ENCODE results near the gene BMPR1B.
"Not testable (repeated sequence)": the region's sequence is repeated elsewhere in the genome, so short reads cannot be mapped to it uniquely, and the experiment has no call there.

BMPR1B gene

GRCh38 chr4:94763500-94763899 lies 5.7 kb downstream of the BMPR1B start:
- no peak for DNase-seq

- no peak for DNase-seq
Observed at GRCh38 chr4:94764069-94764468, 6.3 kb downstream of the BMPR1B start.

GRCh38 chr4:94765174-94765573 lies 7.4 kb downstream of the BMPR1B start:
- no peak for DNase-seq

DNA sequence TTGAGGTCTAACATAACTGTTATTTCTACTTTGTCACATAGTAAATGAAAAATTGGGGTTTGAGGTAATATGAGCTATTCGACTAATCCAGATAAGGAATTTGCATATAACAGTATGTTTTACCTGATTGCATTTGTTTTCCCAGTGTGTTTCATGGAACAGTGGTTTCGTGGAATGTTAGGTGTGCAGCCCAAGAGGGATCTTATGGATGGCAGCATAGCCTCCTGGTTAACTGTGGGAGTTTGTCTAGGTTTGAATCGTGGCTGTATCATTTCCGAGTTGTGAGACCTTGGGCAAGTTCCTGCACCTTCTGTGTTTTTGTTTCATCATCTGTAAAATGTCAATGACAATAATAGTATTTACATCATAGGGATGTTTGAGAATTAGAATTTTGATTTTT lies 7.9 kb downstream of the BMPR1B start:
- DNase-seq = no peak

GRCh38 chr4:94766856-94767255 lies 9.1 kb downstream of the BMPR1B start:
- DNase-seq = no peak

DNA sequence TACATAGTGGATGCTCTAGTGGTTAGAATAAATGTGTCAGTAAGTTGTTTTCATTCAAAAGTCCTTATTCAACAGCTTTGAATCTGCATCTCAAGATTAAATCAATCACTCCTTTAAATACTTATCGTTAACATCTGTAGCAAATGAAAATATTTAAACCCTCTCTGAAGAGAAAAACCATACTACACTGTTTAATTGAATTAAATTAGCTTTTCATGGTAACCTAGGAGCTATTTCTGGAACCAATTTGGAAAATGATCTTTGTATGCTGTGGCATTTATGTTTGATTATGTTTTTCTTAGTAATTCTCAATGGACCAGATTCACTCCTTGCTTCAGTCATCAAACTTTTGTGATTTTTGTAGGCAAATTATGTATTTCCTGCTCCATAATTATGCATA lies 9.7 kb downstream of the BMPR1B start:
- no peak for DNase-seq

DNA sequence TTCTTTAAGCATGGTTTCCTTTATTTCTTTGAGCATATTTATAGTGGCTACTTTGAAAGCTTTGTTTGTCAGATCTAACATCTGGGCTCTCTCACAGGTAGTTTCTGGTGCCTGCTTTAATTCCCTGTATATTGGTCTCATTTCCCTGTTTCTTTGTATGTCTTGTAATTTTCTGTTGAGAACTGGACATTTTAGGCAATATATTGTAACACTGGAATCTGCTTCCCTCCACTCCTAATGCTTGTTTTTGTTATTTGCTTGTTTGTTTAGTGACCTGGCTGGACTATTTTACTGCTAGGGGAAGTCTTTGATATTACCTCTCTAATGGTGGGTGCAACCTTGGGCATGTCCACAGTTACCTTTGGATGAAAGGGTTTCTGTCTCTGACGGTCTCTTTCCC lies 25.0 kb downstream of the BMPR1B start:
- DNase-seq = no peak

DNA sequence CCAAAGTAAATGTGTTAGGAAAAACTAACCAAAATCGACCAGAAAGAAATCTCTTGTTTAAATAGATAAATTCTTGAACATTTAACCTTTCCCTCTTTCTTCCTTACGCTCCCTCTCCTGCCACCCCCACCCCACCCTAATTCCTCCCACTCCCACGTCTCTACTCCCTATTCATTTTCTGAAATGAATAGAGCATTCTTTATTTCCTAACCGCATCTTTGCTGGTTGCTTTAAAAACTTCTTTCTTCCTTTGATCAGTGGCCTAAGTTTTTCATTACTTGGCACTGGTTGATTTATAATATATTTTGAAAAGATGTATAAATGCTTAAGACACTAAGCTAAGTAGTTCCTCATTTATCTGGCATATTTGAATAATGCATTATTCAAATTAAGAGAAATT lies 33.9 kb downstream of the BMPR1B start:
- no peak for DNase-seq

- DNase-seq = no peak
Observed at GRCh38 chr4:94798808-94799207, 41.1 kb downstream of the BMPR1B start.

DNA sequence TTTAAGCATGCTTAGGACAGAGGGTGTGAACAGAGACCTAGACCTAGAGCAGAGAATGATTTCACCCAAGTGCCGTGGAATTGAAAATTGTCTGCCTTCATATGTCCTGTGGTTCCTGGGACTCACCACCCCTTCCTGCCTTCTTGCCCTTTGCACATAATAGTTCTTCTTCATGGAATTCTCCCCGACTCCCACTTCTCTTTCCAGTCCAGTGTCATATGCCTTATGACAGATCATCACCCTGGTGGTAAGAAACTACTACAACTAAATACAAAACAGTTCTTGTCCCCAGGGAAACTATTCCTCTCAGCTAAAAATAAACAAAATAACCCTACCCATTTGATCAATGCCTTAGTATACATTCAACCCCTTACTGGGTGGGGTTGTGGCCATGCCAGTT lies 43.3 kb downstream of the BMPR1B start:
- DNase-seq = no peak

DNA sequence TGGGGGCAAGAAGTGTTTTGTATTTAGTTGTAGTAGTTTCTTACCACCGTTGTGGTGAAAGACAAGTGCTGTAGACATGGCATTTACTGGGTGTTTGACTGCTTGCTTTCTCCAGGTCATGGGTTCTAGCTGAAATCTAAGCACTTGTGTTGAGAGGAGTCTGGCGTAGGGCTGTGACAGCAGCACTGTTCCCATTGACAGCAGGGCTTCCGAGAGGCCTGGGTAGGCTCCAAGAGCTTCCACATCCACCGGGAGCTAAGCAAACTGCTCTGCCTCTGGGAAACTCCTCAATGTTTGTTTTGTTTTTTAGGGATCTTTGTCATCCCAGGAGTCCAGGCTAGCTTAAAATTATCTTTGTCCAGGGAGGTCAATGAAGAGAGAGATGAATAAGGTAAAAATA lies 44.3 kb downstream of the BMPR1B start:
- DNase-seq = no peak

GRCh38 chr4:94803181-94803580 lies 45.4 kb downstream of the BMPR1B start:
- no peak for DNase-seq

GRCh38 chr4:94804650-94805049 lies 46.9 kb downstream of the BMPR1B start:
- DNase-seq = no peak

GRCh38 chr4:94806376-94806775 lies 48.6 kb downstream of the BMPR1B start:
- no peak for DNase-seq

DNA sequence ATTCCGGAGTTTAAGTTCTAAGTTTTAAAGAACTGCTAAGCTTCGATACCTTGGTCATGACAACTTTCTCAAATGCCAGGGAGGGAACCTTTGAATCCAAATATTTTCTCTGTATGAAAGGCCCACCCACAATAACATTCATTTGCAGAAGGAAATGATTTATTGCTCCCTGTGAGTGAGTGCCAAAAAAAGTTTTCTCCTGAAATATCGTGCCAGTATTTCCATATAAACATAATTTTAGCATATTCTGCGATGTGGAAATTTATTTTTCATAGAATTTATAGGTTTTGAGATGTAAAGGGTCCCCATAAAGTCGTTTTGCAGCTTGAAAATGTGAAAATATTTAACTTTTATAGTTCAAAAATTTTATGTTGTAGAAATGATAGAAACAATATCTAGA lies 53.9 kb downstream of the BMPR1B start:
- DNase-seq = no peak

DNA sequence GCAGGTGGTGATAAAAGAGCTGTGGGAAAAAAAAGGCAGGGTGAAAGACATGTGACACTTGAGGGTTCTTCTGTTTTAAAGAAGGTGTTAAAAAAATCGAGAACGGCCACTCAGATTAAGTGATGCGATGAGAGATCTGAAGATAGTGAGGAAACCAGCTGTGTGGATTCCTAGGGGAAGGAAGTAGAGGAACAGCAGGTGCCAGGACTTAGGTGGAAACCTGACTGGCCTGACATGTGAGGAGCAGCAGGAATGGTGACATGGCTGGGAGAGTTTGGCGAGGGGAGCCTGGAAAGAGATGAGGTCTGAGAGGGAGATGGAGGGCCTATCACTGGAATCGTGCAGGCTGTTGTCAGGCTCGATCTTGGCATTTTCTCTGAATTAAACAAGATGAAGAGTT lies 55.5 kb downstream of the BMPR1B start:
- DNase-seq = no peak

- DNase-seq = no peak
Observed at GRCh38 chr4:94814237-94814636, 56.5 kb downstream of the BMPR1B start.

GRCh38 chr4:94819371-94820168 lies 61.8 kb downstream of the BMPR1B start:
- DNase-seq = no peak

- no peak for DNase-seq
Observed at GRCh38 chr4:94826206-94826605, 68.5 kb downstream of the BMPR1B start.

DNA sequence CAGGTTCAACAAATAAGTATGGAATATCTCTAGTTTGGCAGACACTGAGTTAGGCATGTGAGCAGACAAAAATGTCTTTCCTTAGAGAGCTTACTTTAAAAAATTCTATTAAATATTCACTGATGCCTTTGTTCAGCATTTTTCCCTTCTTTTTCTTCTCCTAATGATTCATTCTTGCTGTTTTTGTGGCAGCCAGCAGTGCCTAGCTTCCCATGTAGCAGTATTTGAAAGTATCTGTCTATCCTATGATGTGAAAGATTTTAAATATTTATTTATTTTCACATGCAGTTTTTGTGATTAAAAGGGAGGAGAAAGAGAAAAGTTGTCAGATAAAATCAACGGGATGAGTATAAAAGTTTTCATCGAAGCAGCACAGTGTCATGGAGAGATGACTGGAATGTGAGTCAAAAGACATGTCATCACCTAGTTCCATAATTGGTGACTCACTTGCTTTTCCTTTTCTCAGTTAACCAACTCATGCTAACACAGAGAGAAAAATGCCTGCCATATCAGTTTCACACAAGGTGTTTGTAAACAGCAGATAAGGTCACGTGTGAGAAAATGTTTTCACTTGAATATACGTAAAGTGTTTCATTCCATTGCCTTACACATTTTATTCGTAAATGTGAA lies 69.8 kb downstream of the BMPR1B start:
- DNase-seq = no peak

- DNase-seq = no peak
Observed at GRCh38 chr4:94828882-94829281, 71.1 kb downstream of the BMPR1B start.

GRCh38 chr4:94831607-94832006 lies 73.9 kb downstream of the BMPR1B start:
- DNase-seq = no peak

DNA sequence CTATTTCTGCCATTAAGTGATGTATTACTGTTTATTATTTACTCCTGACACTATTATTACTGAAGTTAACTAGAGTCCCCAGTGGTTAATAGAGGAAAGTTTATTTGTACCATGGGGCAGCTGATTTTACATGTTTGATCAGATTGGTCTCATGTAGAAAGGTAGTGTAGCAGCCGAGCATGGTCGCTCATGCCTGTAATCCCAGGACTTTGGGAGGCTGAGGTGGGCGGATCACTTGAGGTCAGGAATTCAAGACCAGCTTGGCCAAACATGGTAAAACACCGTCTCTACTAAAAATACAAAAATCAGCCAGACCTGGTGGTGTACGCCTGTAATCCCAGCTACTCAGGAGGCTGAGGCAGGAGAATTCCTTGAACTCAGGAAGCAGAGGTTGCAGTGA lies 74.6 kb downstream of the BMPR1B start:
- DNase-seq = not testable (repeated sequence)

GRCh38 chr4:94833394-94833793 lies 75.6 kb downstream of the BMPR1B start:
- DNase-seq = no peak

DNA sequence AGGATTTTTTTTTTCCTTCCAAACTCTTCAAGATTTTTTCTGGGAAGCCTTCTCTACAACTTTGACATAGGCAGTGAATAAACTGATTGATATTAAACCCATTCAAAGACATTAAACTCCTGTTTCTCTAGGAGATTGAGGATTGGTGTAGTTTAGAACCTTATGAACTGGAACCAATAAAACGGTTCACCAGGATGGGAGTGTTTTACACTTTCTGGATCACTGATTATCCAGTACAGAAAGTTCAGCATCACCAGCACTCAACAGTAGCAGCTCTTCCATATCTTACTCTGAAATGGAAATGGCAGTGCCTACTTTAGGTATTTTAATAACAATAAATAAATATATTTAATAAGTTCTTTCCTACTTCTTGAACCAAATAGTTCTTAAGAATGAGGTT lies 76.7 kb downstream of the BMPR1B start:
- DNase-seq = no peak

Measured in NCI-H1092 treated with DMSO at 0.1 percent for 48 hours (cell line).